Esophagus muscularis mucosa (tissue), 4 donors: ENCODE results near the gene SRRM4.

Experiments
- CTCF ChIP-seq, 3 experiments: fragments of 200-600 bp in 2 of 3; fragments of 450-650 bp in 1 of 3; sonication (generic) in 2 of 3; IDR thresholded peaks; one replicate each; pipeline ENCODE4 v1.5.1; 2017 to 2019; ENCODE audit warnings: antibody characterized with exemption in 3 of 3, mild to moderate bottlenecking in 2 of 3, moderate library complexity in 1 of 3
- EP300 ChIP-seq: sonication (generic); formaldehyde crosslinking; IDR thresholded peaks from one replicate; pipeline ENCODE4 v1.6.1; 2017; ENCODE audit warnings: antibody characterized with exemption
- POLR2A ChIP-seq: fragments of 450-650 bp; IDR thresholded peaks from one replicate; pipeline ENCODE4 v1.6.1; 2017; ENCODE audit warnings: antibody characterized with exemption, moderate library complexity, mild to moderate bottlenecking, low read depth
- POLR2AphosphoS5 ChIP-seq, 2 donors: sonication (generic); formaldehyde crosslinking; IDR thresholded peaks; one replicate each; pipeline ENCODE4 v1.6.1; 2017; ENCODE audit warnings: antibody characterized with exemption in 2 of 2

GRCh38 chr12:119122047-119122446 lies 140.7 kb downstream of the SRRM4 start:
- TF ChIP-seq CTCF (IDR thresholded peaks at IDR 0.05) (no peak), POLR2A (no peak), POLR2AphosphoS5 (IDR thresholded peaks at IDR 0.05) (no peak), EP300 (no peak)
